Activated CD4-positive, alpha-beta T cell treated with anti-CD3 and anti-CD28 coated beads, Interleukin-2, amount 50 U/mL, for 1 hour (primary cell): ENCODE results near the gene ARF4.
A peak's percentile ranks its signal among the peaks of the same experiment; 100 is the strongest.

Experiments
- DNase-seq: peaks from one replicate; pipeline ENCODE4 v3.0.0-alpha.2; 2020

Gene ARF4

DNA sequence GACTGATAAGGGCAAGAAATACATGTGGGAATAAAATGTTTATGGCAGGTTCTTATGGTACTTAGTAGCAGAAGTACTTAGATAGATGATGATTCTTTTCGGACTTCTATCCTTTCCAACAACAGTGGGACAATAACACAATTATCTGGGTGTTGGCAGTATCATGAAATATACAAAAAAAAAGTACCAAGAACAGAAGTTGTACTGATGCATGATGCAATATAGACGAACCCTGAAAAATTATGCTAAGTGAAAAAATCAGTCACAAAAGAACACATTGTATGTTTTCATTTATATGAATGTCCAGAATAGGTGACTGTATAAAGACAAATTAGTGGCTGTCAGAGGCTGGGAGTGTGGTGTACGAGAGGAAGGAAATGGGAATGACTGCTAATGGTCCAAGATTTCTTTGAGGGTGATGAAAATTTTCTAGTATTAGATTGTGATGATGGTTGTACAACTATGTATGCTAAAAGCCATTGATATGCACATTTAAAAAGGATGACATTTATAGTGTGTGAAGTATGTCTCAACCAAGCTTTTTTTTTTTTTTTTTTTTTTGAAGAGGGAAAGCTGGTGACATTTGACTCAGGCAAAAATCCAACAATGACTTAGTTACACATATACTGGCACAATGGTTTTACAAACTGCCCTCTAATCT is 21.0 kb downstream of the ARF4 start:
- no peak for DNase-seq

DNA sequence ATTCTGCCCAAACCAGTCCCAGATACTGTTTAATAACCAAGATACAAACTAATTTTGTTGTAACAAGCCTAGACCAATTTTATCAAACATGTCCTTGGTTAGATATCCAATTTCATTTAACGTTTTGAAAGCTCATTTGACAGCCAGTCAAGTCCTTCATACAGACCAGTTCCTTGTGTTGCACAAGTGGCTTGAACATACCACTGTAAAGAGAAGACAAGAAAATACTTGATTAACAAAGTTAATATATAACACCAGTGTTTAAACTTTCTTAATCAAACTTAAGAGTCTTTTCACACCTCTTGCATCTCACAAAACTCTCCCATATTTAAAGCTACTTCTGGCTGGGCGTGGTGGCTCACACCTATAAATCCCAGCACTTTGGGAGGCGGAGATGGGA is 25.0 kb downstream of the ARF4 start:
- DNase-seq, result no peak

DNA sequence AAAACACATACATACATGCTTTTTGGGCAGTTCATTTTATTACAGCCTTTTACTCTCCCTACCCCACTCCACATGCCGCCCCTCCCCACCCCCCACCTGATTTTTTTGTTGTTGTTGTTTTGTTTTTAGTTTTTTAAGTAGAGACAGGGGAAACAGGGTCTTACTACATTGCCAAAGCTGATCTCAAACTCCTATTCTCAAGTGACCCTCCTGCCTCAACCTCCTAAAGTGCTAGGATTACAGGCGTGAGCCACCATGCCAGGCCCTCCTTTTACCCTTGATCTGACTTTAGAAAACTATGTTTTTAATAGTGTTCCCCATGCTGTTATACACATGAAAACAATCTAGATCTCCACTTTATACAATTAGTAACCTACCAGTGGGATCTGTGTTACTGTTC is 26.3 kb downstream of the ARF4 start:
- DNase-seq, result no peak

DNA sequence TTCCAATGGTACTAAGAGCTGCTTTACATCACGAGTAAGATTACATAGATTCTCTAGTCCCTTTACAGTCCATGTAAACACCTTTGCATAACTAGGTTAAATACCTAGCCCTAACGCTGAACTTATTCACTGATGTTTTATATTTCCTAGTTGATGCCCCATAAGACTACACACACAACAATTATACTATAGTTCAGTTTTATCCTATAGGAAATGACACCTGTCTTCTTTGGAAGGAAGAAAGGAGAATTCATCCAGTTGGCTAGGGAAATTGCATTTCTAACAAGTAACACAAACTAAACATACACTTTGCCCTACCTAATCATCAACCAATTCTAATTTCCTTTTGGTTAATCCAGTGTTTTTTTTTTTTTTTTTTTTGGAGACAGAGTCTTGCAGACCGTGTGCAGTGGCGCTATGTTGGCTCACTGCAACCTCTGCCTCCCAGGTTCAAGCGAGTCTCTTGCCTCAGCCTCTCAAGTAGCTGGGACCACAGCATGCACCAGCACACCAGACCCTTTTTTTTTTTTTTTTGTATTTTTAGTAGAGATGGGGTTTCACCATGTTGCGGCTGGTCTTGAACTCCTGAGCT is 27.2 kb downstream of the ARF4 start:
- no peak for DNase-seq

DNA sequence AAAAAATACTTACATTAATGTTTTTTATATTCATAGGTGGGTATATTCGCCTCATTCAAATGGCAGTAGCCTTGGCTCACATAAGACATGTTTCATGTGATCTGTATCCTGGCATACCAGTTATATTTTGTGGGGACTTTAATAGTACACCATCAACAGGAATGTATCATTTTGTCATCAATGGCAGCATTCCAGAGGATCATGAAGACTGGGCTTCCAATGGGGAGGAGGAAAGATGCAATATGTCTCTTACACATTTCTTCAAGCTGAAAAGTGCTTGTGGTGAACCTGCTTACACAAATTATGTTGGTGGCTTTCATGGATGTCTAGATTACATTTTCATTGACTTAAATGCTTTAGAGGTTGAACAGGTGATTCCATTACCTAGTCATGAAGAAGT is 37.6 kb downstream of the ARF4 start:
- DNase-seq, result no peak

DNA sequence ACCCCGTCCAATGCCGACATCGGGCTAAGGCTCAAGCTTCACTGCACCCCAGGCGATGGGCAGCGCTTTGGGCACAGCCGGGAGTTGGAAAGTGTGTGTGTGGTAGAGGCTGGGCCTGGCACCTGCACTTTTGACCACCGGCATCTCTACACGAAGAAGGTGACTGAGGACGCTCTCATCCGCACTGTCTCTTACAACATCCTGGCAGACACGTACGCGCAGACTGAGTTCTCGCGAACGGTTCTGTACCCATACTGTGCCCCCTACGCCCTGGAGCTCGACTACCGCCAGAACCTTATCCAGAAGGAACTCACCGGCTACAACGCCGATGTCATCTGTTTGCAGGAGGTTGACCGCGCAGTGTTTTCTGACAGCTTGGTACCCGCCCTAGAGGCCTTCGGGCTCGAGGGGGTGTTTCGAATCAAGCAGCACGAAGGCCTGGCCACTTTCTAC is 40.0 kb downstream of the ARF4 start:
- DNase-seq, result peak; percentile 26

DNA sequence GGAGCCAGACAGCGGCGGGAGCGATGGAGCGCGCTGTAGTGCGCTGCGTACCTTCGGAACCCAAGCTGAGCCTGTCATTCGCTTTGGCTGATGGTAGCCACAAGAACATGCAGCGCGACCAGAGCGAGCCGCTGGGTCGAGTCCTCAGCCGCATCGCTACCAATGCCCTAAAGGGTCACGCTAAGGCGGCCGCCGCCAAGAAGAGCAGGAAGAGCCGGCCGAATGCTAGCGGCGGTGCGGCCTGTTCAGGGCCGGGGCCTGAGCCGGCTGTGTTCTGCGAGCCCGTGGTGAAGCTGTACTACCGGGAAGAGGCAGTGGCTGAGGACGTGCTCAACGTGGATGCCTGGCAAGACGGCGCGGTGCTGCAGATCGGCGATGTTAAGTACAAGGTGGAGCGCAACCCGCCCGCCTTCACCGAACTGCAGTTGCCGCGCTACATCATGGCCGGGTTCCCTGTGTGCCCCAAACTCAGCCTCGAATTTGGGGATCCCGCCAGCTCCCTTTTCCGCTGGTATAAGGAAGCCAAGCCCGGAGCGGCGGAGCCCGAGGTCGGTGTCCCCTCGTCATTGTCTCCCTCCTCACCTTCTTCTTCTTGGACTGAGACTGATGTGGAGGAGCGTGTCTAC is 40.6 kb downstream of the ARF4 start:
- peak; percentile 31 for DNase-seq

DNA sequence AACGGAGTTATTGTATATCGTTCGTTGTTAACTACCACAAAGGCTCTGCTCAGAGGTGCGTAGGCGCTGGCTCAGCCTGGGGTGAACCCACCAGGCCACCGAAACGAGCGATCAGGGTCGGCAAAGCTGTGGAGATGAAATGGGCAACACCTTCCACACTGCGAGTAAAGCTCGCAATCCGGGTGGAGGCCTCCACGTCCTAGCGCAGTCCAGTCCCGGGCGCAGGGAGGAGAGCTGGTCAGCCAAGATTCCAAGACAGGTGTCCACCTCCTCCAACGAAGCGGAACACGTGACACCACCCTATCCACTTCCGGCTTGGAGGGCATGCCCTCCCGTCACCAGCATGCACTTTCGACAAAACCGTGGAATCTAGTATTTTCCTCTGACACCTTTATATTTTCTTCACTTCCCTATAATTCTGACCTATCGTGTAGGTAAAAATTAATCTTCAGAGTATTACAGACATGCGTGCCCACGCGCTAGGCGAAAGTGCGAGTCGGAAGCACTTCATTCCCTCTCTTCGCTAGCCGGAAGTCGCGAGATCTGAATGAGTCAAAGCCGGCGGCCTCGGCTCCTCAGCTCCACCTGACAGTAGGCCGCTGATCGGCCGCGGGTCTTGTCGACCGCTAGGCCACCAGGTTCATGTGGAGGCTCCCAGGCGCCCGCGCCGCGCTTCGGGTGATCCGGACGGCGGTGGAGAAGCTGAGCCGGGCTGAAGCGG is 41.2 kb downstream of the ARF4 start, which contains the start of gene PDE12:
PDE12 (plus strand) TSS at position 537 of the 721 bp plus-strand sequence; CDS start at position 643, 106 bp downstream.
- DNase-seq, result peak; percentile 77

DNA sequence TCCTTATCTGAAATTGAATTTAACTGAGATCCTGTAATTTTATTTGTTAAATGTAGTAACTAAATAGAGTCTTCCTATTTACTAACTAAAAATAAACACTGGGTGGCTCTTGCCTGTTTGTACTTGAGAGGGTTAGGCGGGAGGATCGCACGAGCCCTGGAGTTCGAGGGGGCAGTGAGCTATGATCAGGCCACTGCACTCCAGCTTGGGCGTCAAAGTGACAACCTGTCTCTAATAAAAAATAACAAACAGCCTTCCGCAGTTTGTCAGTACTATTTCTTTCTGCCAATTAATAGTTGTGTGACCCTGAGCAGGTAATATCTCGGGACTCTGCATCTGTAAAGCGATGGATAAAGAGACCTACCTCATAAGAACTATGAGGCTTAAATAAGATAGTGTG is 41.8 kb downstream of the ARF4 start:
- no peak for DNase-seq

DNA sequence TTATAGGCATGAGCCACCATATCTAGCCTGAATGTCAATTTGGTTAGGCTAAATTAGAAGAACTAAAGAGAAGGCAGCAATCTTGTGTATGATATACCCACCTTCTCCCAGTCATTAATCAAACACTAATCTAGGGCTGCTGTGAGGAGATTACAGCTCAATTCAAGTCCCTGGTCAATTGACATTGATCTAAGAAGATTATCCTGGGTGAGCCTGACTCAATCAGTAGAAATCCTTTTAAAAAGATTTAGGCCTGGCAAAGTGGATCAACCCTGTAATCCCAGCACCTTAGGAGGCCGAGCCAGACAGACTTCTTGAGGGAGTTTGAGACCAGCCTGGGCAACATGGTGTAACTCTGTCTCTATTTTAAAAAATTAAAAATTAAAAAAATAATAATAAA is 50.5 kb downstream of the ARF4 start:
- no peak for DNase-seq

DNA sequence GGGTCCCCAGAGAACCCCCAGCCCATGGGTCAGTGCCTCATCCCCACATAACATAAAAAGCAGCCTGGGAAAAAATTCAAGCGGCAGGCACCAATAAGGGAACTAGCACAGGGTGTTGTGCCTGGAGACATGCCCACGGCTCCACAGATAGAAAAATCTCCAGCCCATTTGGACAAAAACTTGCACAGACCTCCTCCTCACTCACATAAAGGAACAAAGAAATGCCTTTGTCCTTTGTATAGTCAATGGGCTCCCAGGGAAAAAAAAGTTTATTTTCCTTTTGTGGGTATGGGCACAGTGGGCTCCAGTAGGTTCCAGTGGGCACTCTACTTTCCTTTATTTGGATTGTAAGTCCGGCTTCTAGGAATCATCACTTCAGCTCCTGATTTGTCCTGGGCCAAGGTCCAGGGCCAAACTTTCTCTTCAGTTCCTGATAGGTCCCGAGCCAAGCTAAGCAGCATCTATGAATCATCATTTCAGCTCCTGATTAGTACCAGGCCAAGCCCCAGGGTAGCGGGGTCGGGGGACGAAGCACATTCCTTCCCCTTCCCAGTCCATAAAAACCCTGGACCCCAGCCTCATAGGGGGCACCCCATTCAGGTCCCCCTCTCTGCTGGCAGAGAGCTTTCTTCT is 51.4 kb downstream of the ARF4 start:
- no peak for DNase-seq

DNA sequence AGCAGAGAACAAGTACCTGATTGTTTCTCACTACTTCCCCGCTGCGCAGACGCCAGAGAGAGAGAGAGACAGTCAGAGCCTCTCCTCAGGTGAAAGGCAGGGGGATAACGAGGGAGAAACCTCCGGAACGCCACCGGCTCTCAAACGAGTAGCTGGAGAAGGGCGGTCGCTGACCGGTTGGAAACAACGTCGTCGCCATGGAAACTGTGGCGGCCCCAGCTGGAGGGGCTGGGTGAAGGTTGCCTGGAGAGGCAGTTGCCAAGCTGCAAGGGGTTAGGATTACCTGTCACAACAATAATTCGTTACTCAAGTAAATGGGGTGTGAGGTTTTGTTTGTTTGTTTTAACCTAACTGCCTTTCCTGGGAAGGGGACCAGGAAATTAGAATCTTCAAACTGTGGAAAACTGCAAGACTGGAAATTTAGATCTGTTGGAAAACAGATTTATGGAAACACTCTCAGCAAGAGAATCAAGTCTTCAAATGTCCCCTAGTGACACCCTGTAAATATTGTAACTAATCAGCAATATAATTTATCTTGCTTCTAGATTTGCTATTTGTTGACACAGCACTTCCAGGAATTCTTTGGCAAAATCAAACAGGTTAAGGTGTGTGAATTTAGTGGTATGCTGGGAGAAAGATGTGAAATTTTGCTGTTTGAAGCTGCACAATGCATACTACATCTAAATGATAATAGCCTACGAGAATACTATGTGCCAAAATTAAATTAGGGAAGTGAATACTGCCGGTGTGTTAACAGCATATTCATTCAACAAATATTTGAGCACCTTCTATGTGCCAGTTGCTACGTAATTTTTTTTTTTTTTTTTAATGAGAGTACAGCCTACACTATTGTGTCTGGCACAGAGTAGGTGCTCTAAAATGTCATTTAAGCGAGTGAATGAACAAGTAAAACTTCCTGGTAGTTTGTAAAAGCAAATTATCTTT is 52.7 kb downstream of the ARF4 start, which contains the start of gene DNAH12:
DNAH12 (minus strand) TSS at position 164 of the 945 bp plus-strand sequence. CDS start 1,474 bp downstream, outside the sequence.
- DNase-seq, result no peak

DNA sequence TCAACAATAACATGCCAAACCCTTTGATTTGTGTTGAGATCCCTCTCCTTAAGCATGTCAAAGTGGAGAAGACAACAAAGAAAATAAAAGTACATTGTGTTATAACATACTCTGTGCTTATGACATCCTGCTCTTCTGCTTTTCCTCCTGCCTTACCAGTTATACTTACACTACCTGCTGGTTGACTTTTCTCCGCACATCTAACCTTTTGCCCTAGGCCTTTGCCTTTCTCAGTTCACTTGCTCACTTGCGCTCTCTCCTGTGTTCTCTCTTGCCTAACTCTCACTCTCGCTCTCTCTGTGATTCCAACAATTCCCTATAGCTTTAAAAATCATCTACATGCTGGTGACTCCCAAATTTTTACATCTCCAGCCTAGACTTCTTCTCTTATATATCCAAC is 58.7 kb downstream of the ARF4 start:
- no peak for DNase-seq

DNA sequence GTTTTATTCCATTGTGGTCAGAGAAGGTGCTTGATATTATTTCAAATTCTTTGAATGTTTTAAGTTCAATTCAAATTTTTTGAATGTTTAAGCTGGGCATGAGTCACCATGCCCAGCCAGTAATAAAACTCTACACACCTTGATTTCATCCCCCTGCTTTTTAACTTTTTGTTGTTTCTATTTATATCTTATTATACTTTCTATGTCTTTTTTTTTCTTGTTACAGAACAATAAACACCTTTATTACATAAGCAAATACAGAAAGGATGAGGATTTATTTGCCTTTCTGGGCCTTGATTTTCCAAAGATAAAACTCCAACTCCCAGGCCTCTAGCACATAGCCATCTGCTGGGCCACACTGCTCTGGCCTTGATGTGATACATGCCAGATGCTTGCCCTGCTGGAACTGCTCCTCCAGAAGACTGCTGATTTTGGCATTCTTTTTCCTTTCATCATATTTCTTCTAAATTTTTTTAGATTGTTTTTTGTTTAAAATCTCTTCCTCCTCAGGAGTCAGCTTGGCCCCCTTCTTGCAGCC is 67.0 kb downstream of the ARF4 start:
- DNase-seq, result no peak
